ENCODE measurements around the gene SORCS2.

GRCh38 chr4:7151668-7152227 is 40.6 kb upstream of the SORCS2 start:
- no peak for TF ChIP-seq POLR2A (IDR thresholded peaks at IDR 0.05)
- TF ChIP-seq CTCF (IDR thresholded peaks at IDR 0.05), result no peak
- no peak for TF ChIP-seq POLR2AphosphoS5 (IDR thresholded peaks at IDR 0.05)
- no peak for TF ChIP-seq EP300 (IDR thresholded peaks at IDR 0.05)
